Measurements from ENCODE around the gene SIRT2. TPM values are rescaled to one million over a fixed set of nuclear protein-coding genes. Genes with fewer than 3 reads are reported as not detected.

SIRT2 gene
- total and polyA plus RNA-seq, 2 of the 13 experiments (the other 11 are each of a cell fraction or from before 2014, with no cell fraction given), result 22.3 to 26.1 TPM

DNA sequence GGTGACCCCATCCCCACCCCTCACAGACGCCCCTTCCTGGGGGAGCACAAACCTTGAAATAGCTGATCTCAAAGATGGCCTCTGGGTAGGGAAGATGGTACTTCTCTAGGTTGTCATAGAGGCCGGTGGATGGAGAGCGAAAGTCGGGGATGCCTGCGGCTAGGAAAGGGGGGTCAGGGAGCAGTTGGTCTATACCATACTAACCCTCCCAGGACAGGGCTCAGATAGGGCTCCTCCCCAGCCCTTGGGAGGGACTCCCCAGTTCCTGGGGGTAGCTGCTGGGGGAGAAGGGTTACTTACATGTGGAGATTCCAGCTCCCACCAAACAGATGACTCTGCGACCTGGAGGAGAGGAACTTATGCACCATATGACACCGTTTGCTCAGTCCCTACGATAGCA, 9.6 kb downstream of the SIRT2 start:
- FAIRE-seq, result no peak
- Histone ChIP-seq H3K79me2 (ENCODE audit: insufficient read depth, low read length) (no peaks in the 10 kb centered on the region), H3K4me2 (ENCODE audit: low read depth, low read length) (no peak overlapping the region), H3K9ac (ENCODE audit: insufficient read depth, low read depth, low read length) (no peak overlapping the region), H3K27me3 (ENCODE audit: control insufficient read depth in 1 of 2, insufficient read depth in 2 of 2, low read length in 2 of 2) (no peaks in the 10 kb centered on the region), H3K9me3 (ENCODE audit: low read length) (no peaks in the 10 kb centered on the region), H3K27ac (ENCODE audit: extremely low read length, insufficient read depth, low read length) (no peak overlapping the region), H4K20me1 (ENCODE audit: insufficient read depth, low read length) (no peaks in the 10 kb centered on the region), H2AFZ (ENCODE audit: low read length) (no peak overlapping the region), H3K4me3 (replicated peaks in 1 of 3; ENCODE audit: insufficient read depth in 1 of 3, low read depth in 2 of 3, low read length in 3 of 3) (no peak overlapping the region), H3K4me1 (ENCODE audit: insufficient read depth, low read length) (no peaks in the 10 kb centered on the region), H3K36me3 (replicated peaks in 1 of 2; ENCODE audit: control insufficient read depth in 1 of 2, insufficient read depth in 2 of 2, low read length in 2 of 2) (peaks cover 0 to 2% of the 10 kb centered on the region in 2 experiments; a peak in 3 of 5 replicates)
- no peak for TF ChIP-seq SRSF1 (optimal IDR thresholded peaks at IDR 0.05; ENCODE audit: low read depth, low read length)
- TF ChIP-seq ZMYM2 (CRISPR knock-in tag; IDR thresholded peaks at IDR 0.05), result no peak
- no peak for TF ChIP-seq ZNF446 (CRISPR knock-in tag; IDR thresholded peaks at IDR 0.05)
- TF ChIP-seq SMAD1 (CRISPR knock-in tag; IDR thresholded peaks at IDR 0.05; ENCODE audit: borderline replicate concordance, low read depth), result no peak
- no peak for TF ChIP-seq RELA (CRISPR knock-in tag; IDR thresholded peaks at IDR 0.05)
- no peak for TF ChIP-seq ZNF431 (CRISPR knock-in tag; IDR thresholded peaks at IDR 0.05; ENCODE audit: borderline replicate concordance, low read depth)
- no peak for TF ChIP-seq MYPOP (CRISPR knock-in tag; IDR thresholded peaks at IDR 0.05)
- TF ChIP-seq ZNF101 (CRISPR knock-in tag; IDR thresholded peaks at IDR 0.05; ENCODE audit: borderline replicate concordance, low read depth), result no peak
- no peak for TF ChIP-seq ZNF224 (CRISPR knock-in tag; IDR thresholded peaks at IDR 0.05)
- TF ChIP-seq BCL3 (CRISPR knock-in tag; IDR thresholded peaks at IDR 0.05), result no peak
- no peak for TF ChIP-seq ZNF383 (CRISPR knock-in tag; IDR thresholded peaks at IDR 0.05; ENCODE audit: borderline replicate concordance)
- TF ChIP-seq MTA1 (CRISPR knock-in tag; IDR thresholded peaks at IDR 0.05; ENCODE audit: borderline replicate concordance), result no peak
- no peak for TF ChIP-seq FOXA3 (CRISPR knock-in tag; IDR thresholded peaks at IDR 0.05)
- CTCF ChIA-PET (ENCODE audit: low intra/inter-chr PET ratio, low total read pairs), result no interaction called here
- in situ Hi-C loops (cut with HindIII; ENCODE audit: extremely low pct_ligation_motif_present, low pct_unique_long_range_greater_than_20kb) (no loop called here), intact Hi-C loops (cut with micrococcal nuclease; ENCODE audit: unreplicated experiment) (no loop called here)
- ATAC-seq, result no peak
- no TSS peak for BruUV-seq (replicated peaks)
- POLR2A ChIA-PET, result no interaction called here
- 82% methylated on average over 8 of the region's 8 CpGs for WGBS (ENCODE audit: low lambda C conversion rate)
- DNase-seq (ENCODE audit: low spot score), result no peak

All from HepG2 (cell line).